Measurements from ENCODE around the gene AKNAD1.

The AKNAD1 gene

GRCh38 chr1:108779455-108779854 is 77.4 kb downstream of the AKNAD1 start:
- DNase-seq: no peak

DNA sequence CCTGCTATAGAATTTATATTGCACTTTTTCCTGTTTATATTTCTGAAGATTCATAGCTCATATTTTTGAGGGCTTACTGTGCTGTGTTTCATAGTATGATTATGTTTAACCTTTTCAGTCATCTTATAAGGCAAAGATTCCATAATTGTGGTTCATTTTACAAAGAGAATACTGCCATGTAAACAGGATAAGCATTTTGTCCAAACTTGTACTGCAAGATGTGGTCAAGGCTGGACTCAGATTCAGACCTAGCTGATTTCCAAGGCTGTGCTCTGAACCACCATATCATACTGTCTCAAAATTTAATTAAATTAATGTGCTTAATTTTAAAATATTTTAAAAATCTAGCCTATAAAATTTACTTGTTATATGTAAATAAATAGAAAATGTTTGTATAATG is 79.1 kb downstream of the AKNAD1 start:
- no peak for DNase-seq

DNA sequence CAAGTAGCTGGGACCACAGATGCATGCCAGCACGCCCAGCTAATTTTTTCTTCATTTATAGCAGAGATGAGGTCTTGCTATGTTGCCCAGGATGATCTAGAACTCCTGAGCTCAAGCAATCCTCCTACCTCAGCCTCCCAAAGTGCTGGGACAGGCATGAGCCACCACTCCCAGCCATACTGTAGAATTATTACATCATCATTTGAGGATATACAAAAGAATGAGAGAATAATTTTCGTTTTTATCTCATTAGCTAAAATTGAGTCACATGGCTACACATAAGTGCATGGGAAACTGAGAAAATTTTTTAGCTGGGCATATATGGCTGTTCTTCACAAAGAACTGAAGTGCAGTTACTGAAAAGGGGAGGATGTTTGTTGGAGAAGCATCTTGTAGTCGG is 89.2 kb downstream of the AKNAD1 start:
- DNase-seq: no peak

DNA sequence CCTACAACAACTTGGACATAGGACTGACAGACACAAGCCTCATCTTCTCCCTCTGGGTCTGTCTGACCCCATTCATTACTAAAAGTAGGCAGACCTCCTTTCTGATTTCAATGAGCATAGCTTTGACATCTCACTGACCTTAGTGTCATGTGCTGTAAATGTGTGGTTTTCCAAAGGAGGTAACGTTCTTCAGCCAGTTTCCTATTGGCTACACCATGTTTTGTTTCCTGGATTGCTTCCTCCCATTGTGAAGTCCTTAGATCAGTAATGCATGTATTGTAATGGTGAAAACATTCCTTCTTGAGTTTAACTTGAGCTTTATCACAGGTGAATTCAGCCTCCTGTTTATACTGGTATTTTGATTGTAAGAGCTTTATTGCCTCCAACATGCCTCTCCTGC is 89.8 kb downstream of the AKNAD1 start:
- DNase-seq: no peak

All from NCI-H2171 treated with DMSO at 0.1 percent for 48 hours (cell line).